ENCODE results near the gene BRCC3.
"Not testable (repeated sequence)": the region's sequence is repeated elsewhere in the genome, so short reads cannot be mapped to it uniquely, and the experiment has no call there.

The BRCC3 gene

DNA sequence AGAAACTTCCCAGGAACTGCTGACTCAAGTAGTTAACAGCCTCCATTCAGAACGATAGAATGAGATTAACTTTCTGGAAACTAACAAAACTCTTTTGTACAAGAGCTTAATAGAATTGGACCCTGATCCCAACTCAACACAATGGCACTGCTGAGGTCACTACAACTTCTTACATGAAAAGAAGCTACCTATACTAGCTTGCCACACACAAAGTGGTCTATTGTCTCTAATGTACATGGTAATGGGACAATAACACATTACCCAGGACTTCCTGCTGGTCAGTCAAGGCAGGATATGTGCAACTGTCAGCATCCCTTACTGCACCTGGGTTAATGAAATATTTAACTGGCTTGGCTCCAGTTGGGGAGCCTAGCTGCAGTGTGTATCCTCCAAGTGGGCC is 56.2 kb downstream of the BRCC3 start:
- H3K27ac ChIP-seq, result no peak overlapping the region
- TF ChIP-seq, protein P1, sequence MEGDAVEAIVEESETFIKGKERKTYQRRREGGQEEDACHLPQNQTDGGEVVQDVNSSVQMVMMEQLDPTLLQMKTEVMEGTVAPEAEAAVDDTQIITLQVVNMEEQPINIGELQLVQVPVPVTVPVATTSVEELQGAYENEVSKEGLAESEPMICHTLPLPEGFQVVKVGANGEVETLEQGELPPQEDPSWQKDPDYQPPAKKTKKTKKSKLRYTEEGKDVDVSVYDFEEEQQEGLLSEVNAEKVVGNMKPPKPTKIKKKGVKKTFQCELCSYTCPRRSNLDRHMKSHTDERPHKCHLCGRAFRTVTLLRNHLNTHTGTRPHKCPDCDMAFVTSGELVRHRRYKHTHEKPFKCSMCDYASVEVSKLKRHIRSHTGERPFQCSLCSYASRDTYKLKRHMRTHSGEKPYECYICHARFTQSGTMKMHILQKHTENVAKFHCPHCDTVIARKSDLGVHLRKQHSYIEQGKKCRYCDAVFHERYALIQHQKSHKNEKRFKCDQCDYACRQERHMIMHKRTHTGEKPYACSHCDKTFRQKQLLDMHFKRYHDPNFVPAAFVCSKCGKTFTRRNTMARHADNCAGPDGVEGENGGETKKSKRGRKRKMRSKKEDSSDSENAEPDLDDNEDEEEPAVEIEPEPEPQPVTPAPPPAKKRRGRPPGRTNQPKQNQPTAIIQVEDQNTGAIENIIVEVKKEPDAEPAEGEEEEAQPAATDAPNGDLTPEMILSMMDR (conservative IDR thresholded peaks at IDR 0.05), result no peak

DNA sequence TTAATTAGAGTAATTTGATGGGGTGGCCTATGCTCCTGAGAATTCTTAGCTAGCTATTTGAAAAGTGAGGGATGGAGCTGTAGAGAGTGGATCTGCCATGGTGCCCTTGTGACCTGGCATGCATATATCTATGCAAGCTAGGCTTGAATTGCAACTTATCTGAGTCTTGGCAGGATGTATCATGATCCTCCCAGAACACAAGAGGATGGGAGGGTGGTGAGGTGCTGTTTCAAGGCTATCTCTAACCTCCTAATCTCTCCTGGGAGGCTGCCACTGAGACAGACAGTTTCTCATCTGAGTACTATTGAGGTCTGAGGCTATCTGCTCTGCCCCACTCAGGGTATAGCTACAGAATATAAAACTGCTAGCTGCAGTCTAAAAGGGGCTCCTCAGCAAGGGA is 56.6 kb downstream of the BRCC3 start:
- TF ChIP-seq, protein P1 (conservative IDR thresholded peaks at IDR 0.05), result no peak
- no peak overlapping the region for H3K27ac ChIP-seq

DNA sequence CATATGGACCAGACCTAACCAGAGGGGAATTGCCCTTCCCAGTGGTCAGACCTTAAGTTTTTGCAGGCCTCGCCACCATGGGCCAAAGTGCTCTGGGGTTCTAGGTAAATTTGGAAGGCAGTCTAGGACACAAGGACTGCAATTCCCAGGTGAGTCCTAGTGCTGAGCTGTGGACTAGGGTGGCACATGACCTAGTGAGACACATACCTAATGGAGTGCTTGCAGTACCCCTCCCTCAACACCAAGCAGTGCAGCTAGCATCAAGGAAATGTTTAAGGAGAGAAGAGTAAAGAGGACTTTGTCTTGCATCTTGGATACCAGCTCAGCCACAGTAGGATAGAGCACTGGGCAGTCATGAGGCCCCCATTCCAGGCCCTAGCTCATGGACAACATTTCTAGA is 60.8 kb downstream of the BRCC3 start:
- no peak overlapping the region for H3K27ac ChIP-seq
- TF ChIP-seq, protein P1 (conservative IDR thresholded peaks at IDR 0.05), result no peak

DNA sequence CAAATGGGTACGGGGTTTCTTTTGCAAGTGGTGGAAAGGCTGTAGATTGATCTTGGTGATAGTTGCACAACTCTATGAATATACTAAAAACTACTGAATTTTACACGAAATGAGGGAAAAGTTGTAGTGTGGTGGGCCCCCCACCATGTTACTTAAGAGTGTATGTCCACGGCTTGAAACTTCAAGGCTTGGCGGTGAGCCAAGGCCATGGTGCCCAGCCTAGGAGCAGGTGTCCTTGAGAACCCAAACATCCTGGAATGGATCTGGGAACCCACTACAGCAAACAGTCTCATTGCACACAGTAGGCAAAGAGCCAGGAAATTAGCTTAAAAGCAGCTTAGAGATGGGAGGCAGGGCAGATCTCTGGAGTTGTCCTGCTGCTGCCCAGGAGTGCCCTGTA is 62.9 kb downstream of the BRCC3 start:
- no peak overlapping the region for H3K27ac ChIP-seq
- TF ChIP-seq, protein P1 (conservative IDR thresholded peaks at IDR 0.05), result no peak

DNA sequence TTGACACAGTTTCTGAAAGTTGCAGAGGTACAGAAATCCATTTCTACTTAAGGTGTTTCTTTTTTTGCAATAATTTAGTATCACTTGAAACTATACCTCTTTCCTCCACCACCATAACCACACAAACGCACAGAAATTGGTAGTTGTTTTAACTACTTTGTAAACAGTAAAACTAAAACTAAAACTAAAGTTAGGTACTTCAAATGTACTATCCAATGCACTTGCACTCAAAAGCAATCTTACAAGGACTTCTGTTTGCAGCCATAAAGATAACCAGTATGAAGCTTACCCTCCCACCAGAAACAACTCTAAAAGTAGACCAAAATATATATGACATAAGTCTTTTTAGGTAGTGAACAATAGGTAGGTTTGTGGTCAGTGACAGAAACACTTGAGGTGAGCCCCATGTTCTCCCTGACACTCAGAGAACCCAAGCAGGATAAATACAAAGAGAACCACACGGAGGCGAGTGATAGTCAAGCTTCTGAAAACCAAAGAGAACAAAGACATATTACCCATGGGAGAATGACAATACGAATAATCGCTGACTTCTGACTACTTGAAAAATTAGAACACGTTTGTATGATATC is 72.7 kb downstream of the BRCC3 start:
- H3K27ac ChIP-seq, result no peak overlapping the region
- TF ChIP-seq, protein P1 (conservative IDR thresholded peaks at IDR 0.05), result no peak

DNA sequence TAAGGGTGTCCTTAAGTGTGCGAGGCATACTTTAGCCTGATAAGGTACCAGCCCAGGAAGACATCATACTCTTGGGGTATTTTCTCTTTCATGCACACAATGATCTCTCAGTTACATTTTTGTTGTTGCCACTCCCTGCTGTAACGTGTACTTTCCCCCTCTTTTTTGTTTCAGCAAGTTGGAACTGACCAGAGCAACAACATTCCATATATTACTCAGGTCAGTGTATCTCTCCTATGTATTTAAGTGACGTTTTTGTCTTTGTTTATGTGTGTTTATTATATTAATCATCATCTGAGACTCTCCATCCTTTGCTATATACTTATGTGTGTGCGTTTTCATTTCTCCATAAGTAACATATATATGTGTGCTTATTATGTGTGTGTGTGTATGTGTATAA is 73.6 kb downstream of the BRCC3 start:
- H3K27ac ChIP-seq, result no peak overlapping the region
- TF ChIP-seq, protein P1 (conservative IDR thresholded peaks at IDR 0.05), result no peak

DNA sequence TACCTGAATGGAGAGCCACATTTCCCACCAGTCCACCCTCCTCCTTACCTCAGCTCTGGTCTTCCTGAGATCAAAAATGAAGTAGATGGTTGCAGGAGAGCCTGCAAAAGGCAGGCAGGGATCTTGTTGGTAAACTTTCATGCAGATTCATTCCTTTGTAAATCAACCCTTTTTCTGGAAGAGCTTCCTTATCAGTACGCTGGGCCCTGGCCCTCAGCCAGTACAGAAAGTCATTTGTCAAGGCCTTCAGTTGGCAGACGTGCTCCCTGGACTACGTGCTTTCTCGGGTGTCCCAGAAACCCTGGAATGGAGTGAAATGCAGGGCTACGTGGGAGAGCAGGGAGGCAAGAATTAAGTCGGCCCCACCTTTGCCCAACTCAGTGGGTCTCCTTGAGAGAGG is 76.3 kb downstream of the BRCC3 start:
- peak overlapping the region; percentile 24; the same call in 1 of the 2 replicates for H3K27ac ChIP-seq

DNA sequence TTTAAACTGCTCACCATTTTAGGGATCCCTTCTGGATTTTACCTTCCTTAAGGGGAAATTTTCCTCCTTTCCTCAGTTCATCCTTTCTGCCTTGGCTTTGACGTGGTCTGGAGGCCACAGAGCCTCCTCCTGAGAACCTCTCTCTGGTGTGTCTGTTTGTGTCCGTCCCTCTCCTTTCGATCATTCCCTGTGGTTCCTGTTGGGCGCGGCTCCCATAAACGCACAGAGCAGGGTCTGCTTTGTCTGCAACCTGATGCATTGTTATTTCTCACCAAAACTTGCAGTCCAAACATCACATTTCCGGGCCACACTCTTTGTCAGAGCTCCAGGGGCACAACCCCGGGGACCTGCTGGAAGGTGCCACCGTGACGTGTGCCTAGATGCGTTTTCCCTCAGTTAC is 76.9 kb downstream of the BRCC3 start:
- not testable (repeated sequence) for H3K27ac ChIP-seq

All from VCaP (cell line).